Calu3 (cell line): ENCODE results near the gene SLC35E1. TPM values are rescaled to one million over a fixed set of nuclear protein-coding genes. Genes with fewer than 3 reads are reported as not detected.
"Not testable (repeated sequence)": the region's sequence is repeated elsewhere in the genome, so short reads cannot be mapped to it uniquely, and the experiment has no call there.

Source experiments
- BruUV-seq: library from RNA; stranded (reverse); fragments of 400-500 nt; replicated peaks from 2 replicates; lab custom pipeline; 2021; lab: Mats Ljungman, UMichigan
- CTCF ChIA-PET: fragments of 300-600 bp; sonication (Branson Sonifier 250); formaldehyde crosslinking; loops from one replicate; lab custom pipeline; 2022; ENCODE audit warnings: antibody characterized with exemption; lab: Charles Lee
- DNase-seq: peaks from one replicate; pipeline ENCODE4 v3.0.0; 2022
- H3K27ac Mint-ChIP-seq: one replicate; pipeline ENCODE4 v1.8.0; 2022; ENCODE audit warnings: mixed read lengths; ENCODE audit not compliant: unreplicated experiment
- H3K27me3 Mint-ChIP-seq: one replicate; pipeline ENCODE4 v1.8.0; 2022; ENCODE audit warnings: mixed read lengths; ENCODE audit not compliant: unreplicated experiment
- H3K36me3 Mint-ChIP-seq: one replicate; pipeline ENCODE4 v1.8.0; 2022; ENCODE audit warnings: mild to moderate bottlenecking, moderate library complexity, mixed read lengths; ENCODE audit not compliant: insufficient read depth, unreplicated experiment
- H3K4me1 Mint-ChIP-seq: one replicate; pipeline ENCODE4 v1.8.0; 2022; ENCODE audit warnings: mild to moderate bottlenecking, low read depth, mixed read lengths; ENCODE audit not compliant: unreplicated experiment
- H3K4me3 Mint-ChIP-seq: one replicate; pipeline ENCODE4 v1.8.0; 2022; ENCODE audit warnings: mild to moderate bottlenecking, low read depth, moderate library complexity, mixed read lengths; ENCODE audit not compliant: unreplicated experiment
- H3K9me3 Mint-ChIP-seq: one replicate; pipeline ENCODE4 v1.8.0; 2022; ENCODE audit warnings: low read depth, mixed read lengths; ENCODE audit not compliant: unreplicated experiment
- CTCF ChIP-seq: fragments of 200-600 bp; IDR thresholded peaks from one replicate; pipeline ENCODE4 v1.8.0; 2022; ENCODE audit warnings: antibody characterized with exemption; ENCODE audit not compliant: unreplicated experiment
- intact Hi-C: fragments of 100-400 bp; cut with micrococcal nuclease; formaldehyde crosslinking; loops from one replicate; pipeline ENCODE4 v1.10.0; 2022; ENCODE audit not compliant: unreplicated experiment
- total RNA-seq: library from RNA; stranded (reverse); gene quantifications from 2 replicates; pipeline ENCODE4 v1.2.3, GENCODE V29; 2022

SLC35E1 gene
- total RNA-seq, 1 experiment from 2014 or later = 46.4 TPM

DNA sequence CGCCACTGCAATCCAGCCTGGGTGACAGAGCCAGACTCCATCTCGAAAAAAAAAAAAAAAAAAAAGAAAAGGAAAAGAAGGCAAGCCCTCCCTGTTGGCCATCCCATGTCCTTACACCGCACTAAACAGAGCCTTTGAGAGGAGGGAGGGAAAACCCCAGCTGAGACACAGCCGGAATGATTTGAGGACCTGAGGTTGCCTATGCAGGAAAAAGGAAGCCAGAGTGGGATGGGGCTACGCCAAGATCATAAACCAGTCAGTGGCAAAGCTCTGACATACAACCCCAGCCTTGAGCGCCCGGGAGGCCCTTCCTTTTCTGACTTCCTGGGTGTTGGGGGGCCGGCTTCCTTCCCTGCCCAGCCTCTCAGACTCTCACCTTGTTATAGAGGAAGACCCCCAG, 17.4 kb downstream of the SLC35E1 start:
- BruUV-seq = no TSS peak
- no peaks in the 10 kb centered on the region for H3K4me1 Mint-ChIP-seq
- CTCF ChIA-PET = interaction anchor here (0.7 kb wide), 1 partner anchor 103 kb away, joined by 3 read pairs; no protein-coding TSS in a partner anchor
- no peaks in the 10 kb centered on the region for H3K27me3 Mint-ChIP-seq
- H3K36me3 Mint-ChIP-seq = peaks cover 43% of the 10 kb centered on the region
- H3K27ac Mint-ChIP-seq = no peak overlapping the region
- no peak for DNase-seq
- H3K4me3 Mint-ChIP-seq = no peak overlapping the region
- intact Hi-C loops = no loop called here
- no peak for TF ChIP-seq CTCF
- H3K9me3 Mint-ChIP-seq = no peaks in the 10 kb centered on the region

GRCh38 chr19:16551902-16552301, 20.3 kb downstream of the SLC35E1 start:
- H3K27me3 Mint-ChIP-seq, intact Hi-C loops, H3K27ac Mint-ChIP-seq, H3K4me1 Mint-ChIP-seq, H3K4me3 Mint-ChIP-seq, H3K9me3 Mint-ChIP-seq, DNase-seq: not testable (repeated sequence)
- TSS peak; percentile 24 for BruUV-seq
- CTCF ChIA-PET = interaction anchor here (0.7 kb wide), 1 partner anchor 50 kb away, joined by 4 read pairs; no protein-coding TSS in a partner anchor
- H3K36me3 Mint-ChIP-seq = peaks cover 22% of the 10 kb centered on the region

GRCh38 chr19:16548956-16549355, 23.3 kb downstream of the SLC35E1 start:
- no TSS peak for BruUV-seq

DNA sequence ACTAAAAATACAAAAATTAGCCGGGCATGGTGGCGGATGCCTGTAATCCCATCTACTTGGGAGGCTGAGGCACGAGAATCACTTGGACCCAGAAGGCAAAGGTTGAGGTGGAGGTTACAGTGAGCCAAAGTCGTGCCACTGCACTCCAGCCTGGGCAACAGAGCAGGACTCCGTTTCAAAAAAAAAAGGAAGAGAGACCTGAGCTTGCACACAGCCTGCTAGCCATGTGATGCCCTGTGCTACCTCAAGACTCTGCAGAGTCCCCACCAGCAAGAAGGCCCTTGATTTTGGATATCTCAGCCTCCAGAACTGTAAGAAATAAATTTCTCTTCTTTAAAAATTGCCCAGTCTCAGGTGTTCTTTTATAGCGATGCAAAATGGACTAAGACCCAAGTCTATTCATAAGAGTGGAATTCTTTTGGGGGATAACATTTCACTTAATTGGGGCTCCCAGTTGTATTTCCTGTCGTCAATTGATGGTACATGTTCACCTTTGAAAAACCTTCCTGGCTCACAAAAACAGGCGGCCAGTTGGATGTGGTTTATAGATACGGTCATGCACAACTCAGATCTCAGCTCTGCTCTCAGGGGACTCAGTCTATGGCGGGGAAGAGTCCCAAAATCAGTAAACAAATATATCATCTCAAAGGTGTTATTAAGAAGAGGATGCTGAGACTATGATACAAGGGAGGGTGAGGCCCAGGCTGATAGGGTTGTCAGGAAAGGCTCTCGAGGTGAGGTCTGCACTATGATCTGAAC, 27.6 kb downstream of the SLC35E1 start:
- H3K4me1 Mint-ChIP-seq = no peaks in the 10 kb centered on the region
- no peak overlapping the region for H3K4me3 Mint-ChIP-seq
- BruUV-seq = no TSS peak
- intact Hi-C loops = no loop called here
- peaks cover 47% of the 10 kb centered on the region for H3K36me3 Mint-ChIP-seq
- no peaks in the 10 kb centered on the region for H3K9me3 Mint-ChIP-seq
- no peak for DNase-seq
- no peak for TF ChIP-seq CTCF
- CTCF ChIA-PET = no interaction called here
- H3K27me3 Mint-ChIP-seq = no peaks in the 10 kb centered on the region
- H3K27ac Mint-ChIP-seq = no peak overlapping the region

More at GRCh38 chr19:16548956-16549355, 23.3 kb downstream of the SLC35E1 start:
- H3K9me3 Mint-ChIP-seq = no peaks in the 10 kb centered on the region
- TF ChIP-seq CTCF = no peak
- H3K36me3 Mint-ChIP-seq = peaks cover 22% of the 10 kb centered on the region
- H3K27ac Mint-ChIP-seq = no peak overlapping the region
- no peaks in the 10 kb centered on the region for H3K27me3 Mint-ChIP-seq
- DNase-seq = no peak
- no peak overlapping the region for H3K4me3 Mint-ChIP-seq
- CTCF ChIA-PET = no interaction called here
- H3K4me1 Mint-ChIP-seq = no peaks in the 10 kb centered on the region
- intact Hi-C loops = no loop called here

GRCh38 chr19:16543734-16544133, 28.5 kb downstream of the SLC35E1 start:
- intact Hi-C loops, H3K9me3 Mint-ChIP-seq, H3K27me3 Mint-ChIP-seq, DNase-seq, BruUV-seq, H3K4me3 Mint-ChIP-seq, CTCF ChIA-PET, H3K4me1 Mint-ChIP-seq, H3K27ac Mint-ChIP-seq: not testable (repeated sequence)
- peaks cover 56% of the 10 kb centered on the region for H3K36me3 Mint-ChIP-seq
